Type B pancreatic cell (in vitro differentiated cells): ENCODE data around the gene PHLDA1. TPM values are rescaled to one million over a fixed set of nuclear protein-coding genes. Genes with fewer than 3 reads are reported as not detected.
A peak's percentile ranks its signal among the peaks of the same experiment; 100 is the strongest.

Source experiments
- DNase-seq: peaks from one replicate; pipeline ENCODE4 v3.0.0; 2021; ENCODE audit warnings: mixed read lengths; ENCODE audit not compliant: unreplicated experiment; ENCODE audit errors: extremely low spot score
- H3K27ac Mint-ChIP-seq: 2 replicates; pipeline ENCODE4 v1.8.0; 2021; ENCODE audit warnings: mild to moderate bottlenecking, mixed read lengths
- H3K27me3 Mint-ChIP-seq: 2 replicates; pipeline ENCODE4 v1.8.0; 2021; ENCODE audit warnings: mixed read lengths
- H3K36me3 Mint-ChIP-seq: 2 replicates; pipeline ENCODE4 v1.8.0; 2021; ENCODE audit warnings: mixed read lengths
- H3K4me1 Mint-ChIP-seq: one replicate; pipeline ENCODE4 v1.8.0; 2021; ENCODE audit warnings: mixed read lengths; ENCODE audit not compliant: unreplicated experiment
- H3K4me3 Mint-ChIP-seq: 2 replicates; pipeline ENCODE4 v1.8.0; 2021; ENCODE audit warnings: mild to moderate bottlenecking, mixed read lengths
- H3K9me3 Mint-ChIP-seq: 2 replicates; pipeline ENCODE4 v1.8.0; 2021; ENCODE audit warnings: mixed read lengths
- CTCF ChIP-seq: fragments of 200-600 bp; sonication (generic); conservative IDR thresholded peaks from 2 replicates; pipeline ENCODE4 v1.5.0; 2021; ENCODE audit warnings: antibody characterized with exemption, mild to moderate bottlenecking
- total RNA-seq: library from RNA; stranded (reverse); gene quantifications from 2 replicates; pipeline ENCODE4 v1.2.1, GENCODE V29; 2021; ENCODE audit warnings: low replicate concordance

The PHLDA1 gene
- total RNA-seq, 1 donor from 2014 or later: 67.5 TPM

- H3K4me3 Mint-ChIP-seq: peak overlapping the region; percentile 77
- H3K27ac Mint-ChIP-seq: peak overlapping the region; percentile 75
- no peaks in the 10 kb centered on the region for H3K27me3 Mint-ChIP-seq
- TF ChIP-seq CTCF: no peak
- peaks cover 24% of the 10 kb centered on the region for H3K4me1 Mint-ChIP-seq
- no peak for DNase-seq
- peaks cover 4% of the 10 kb centered on the region for H3K9me3 Mint-ChIP-seq
- peaks cover 33% of the 10 kb centered on the region for H3K36me3 Mint-ChIP-seq
These were observed 4.9 kb downstream of the PHLDA1 start for GRCh38 chr12:76026643-76027063.

- Mint-ChIP-seq H3K4me3 (peak overlapping the region; percentile 77), H3K9me3 (peaks cover 4% of the 10 kb centered on the region), H3K4me1 (peaks cover 30% of the 10 kb centered on the region), H3K36me3 (peaks cover 33% of the 10 kb centered on the region), H3K27me3 (no peaks in the 10 kb centered on the region), H3K27ac (peak overlapping the region; percentile 75)
- no peak for DNase-seq
- TF ChIP-seq CTCF: no peak
These were observed 5.7 kb downstream of the PHLDA1 start for GRCh38 chr12:76025601-76026575.

GRCh38 chr12:76024942-76025600, 6.5 kb downstream of the PHLDA1 start:
- Mint-ChIP-seq H3K9me3 (peaks cover 4% of the 10 kb centered on the region), H3K4me1 (peaks cover 38% of the 10 kb centered on the region), H3K4me3 (peak overlapping the region; percentile 77), H3K27ac (peak overlapping the region; percentile 75), H3K27me3 (no peaks in the 10 kb centered on the region), H3K36me3 (peaks cover 27% of the 10 kb centered on the region)
- no peak for DNase-seq
- no peak for TF ChIP-seq CTCF

- Mint-ChIP-seq H3K27ac (peak overlapping the region; percentile 75), H3K9me3 (peaks cover 4% of the 10 kb centered on the region), H3K36me3 (peaks cover 18% of the 10 kb centered on the region), H3K27me3 (no peaks in the 10 kb centered on the region), H3K4me3 (no peak overlapping the region), H3K4me1 (peaks cover 45% of the 10 kb centered on the region)
- TF ChIP-seq CTCF: no peak
- no peak for DNase-seq
These were observed 7.3 kb downstream of the PHLDA1 start for GRCh38 chr12:76024102-76024781.

- no peak for TF ChIP-seq CTCF
- peaks cover 8% of the 10 kb centered on the region for H3K36me3 Mint-ChIP-seq
- no peak overlapping the region for H3K4me3 Mint-ChIP-seq
- no peak for DNase-seq
- H3K27ac Mint-ChIP-seq: peak overlapping the region; percentile 39
- H3K27me3 Mint-ChIP-seq: no peaks in the 10 kb centered on the region
- H3K9me3 Mint-ChIP-seq: peaks cover 4% of the 10 kb centered on the region
- H3K4me1 Mint-ChIP-seq: peaks cover 47% of the 10 kb centered on the region
These were observed 8.4 kb downstream of the PHLDA1 start for GRCh38 chr12:76023069-76023690.
